ENCODE results near the gene SOD3. TPM values are rescaled to one million over a fixed set of nuclear protein-coding genes. Genes with fewer than 3 reads are reported as not detected.

The SOD3 gene
- total RNA-seq, 1 experiment from 2014 or later = 26.2 TPM

GRCh38 chr4:24770667-24771066, 24.7 kb upstream of the SOD3 start:
- peaks cover 22% of the 10 kb centered on the region for H3K4me1 Mint-ChIP-seq (ENCODE audit: low read depth, unreplicated experiment)
- TF ChIP-seq, protein P1, sequence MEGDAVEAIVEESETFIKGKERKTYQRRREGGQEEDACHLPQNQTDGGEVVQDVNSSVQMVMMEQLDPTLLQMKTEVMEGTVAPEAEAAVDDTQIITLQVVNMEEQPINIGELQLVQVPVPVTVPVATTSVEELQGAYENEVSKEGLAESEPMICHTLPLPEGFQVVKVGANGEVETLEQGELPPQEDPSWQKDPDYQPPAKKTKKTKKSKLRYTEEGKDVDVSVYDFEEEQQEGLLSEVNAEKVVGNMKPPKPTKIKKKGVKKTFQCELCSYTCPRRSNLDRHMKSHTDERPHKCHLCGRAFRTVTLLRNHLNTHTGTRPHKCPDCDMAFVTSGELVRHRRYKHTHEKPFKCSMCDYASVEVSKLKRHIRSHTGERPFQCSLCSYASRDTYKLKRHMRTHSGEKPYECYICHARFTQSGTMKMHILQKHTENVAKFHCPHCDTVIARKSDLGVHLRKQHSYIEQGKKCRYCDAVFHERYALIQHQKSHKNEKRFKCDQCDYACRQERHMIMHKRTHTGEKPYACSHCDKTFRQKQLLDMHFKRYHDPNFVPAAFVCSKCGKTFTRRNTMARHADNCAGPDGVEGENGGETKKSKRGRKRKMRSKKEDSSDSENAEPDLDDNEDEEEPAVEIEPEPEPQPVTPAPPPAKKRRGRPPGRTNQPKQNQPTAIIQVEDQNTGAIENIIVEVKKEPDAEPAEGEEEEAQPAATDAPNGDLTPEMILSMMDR (IDR thresholded peaks at IDR 0.05; ENCODE audit: unreplicated experiment) = no peak
- CTCF ChIA-PET = interaction anchor here (0.8 to 1.3 kb wide), 3 partner anchors 16 to 23 kb away, joined by 3 read pairs; no protein-coding TSS in a partner anchor
- no peak overlapping the region for H3K4me3 Mint-ChIP-seq (ENCODE audit: low read depth, unreplicated experiment)
- H3K36me3 Mint-ChIP-seq (ENCODE audit: insufficient read depth, unreplicated experiment) = peaks cover 5% of the 10 kb centered on the region
- no peaks in the 10 kb centered on the region for H3K9me3 Mint-ChIP-seq (ENCODE audit: low read depth, unreplicated experiment)
- intact Hi-C loops (cut with micrococcal nuclease; ENCODE audit: unreplicated experiment) = no loop called here
- no peak for DNase-seq
- H3K27me3 Mint-ChIP-seq (ENCODE audit: unreplicated experiment) = no peaks in the 10 kb centered on the region
- no TSS peak for BruUV-seq (replicated peaks)
- peak overlapping the region; percentile 88 for H3K27ac Mint-ChIP-seq (ENCODE audit: unreplicated experiment)

DNA sequence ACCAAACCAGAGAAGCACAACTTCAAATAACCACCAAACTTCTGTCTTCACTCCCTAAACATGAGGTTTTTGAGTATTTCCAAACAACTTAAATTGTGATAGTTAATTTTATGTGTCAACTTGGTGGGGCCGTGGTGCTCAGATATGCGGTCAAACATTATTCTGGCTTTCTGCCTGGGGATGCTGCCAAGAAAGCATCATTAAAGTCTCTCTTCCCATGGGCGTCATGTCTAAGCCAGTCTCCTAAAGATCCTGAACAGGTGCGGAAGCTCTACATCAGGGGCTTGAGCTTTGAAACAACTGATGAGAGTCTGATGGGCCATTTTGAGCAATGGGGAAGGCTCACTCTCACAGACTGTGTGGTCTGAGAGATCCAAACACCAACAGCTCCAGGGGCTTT, 24.1 kb upstream of the SOD3 start:
- no peak for DNase-seq
- no peak overlapping the region for H3K4me3 Mint-ChIP-seq (ENCODE audit: low read depth, unreplicated experiment)
- CTCF ChIA-PET = no interaction called here
- no TSS peak for BruUV-seq (replicated peaks)
- no peaks in the 10 kb centered on the region for H3K27me3 Mint-ChIP-seq (ENCODE audit: unreplicated experiment)
- H3K9me3 Mint-ChIP-seq (ENCODE audit: low read depth, unreplicated experiment) = no peaks in the 10 kb centered on the region
- H3K27ac Mint-ChIP-seq (ENCODE audit: unreplicated experiment) = no peak overlapping the region
- H3K4me1 Mint-ChIP-seq (ENCODE audit: low read depth, unreplicated experiment) = peaks cover 22% of the 10 kb centered on the region
- H3K36me3 Mint-ChIP-seq (ENCODE audit: insufficient read depth, unreplicated experiment) = peaks cover 5% of the 10 kb centered on the region
- intact Hi-C loops (cut with micrococcal nuclease; ENCODE audit: unreplicated experiment) = no loop called here
- TF ChIP-seq, protein P1 (IDR thresholded peaks at IDR 0.05; ENCODE audit: unreplicated experiment) = no peak

- no TSS peak for BruUV-seq (replicated peaks)
- H3K27ac Mint-ChIP-seq (ENCODE audit: unreplicated experiment) = peak overlapping the region; percentile 31
- peaks cover 5% of the 10 kb centered on the region for H3K36me3 Mint-ChIP-seq (ENCODE audit: insufficient read depth, unreplicated experiment)
- intact Hi-C loops (cut with micrococcal nuclease; ENCODE audit: unreplicated experiment) = no loop called here
- no peak overlapping the region for H3K4me3 Mint-ChIP-seq (ENCODE audit: low read depth, unreplicated experiment)
- H3K27me3 Mint-ChIP-seq (ENCODE audit: unreplicated experiment) = no peaks in the 10 kb centered on the region
- H3K4me1 Mint-ChIP-seq (ENCODE audit: low read depth, unreplicated experiment) = peaks cover 22% of the 10 kb centered on the region
- H3K9me3 Mint-ChIP-seq (ENCODE audit: low read depth, unreplicated experiment) = no peaks in the 10 kb centered on the region
- no peak for DNase-seq
- TF ChIP-seq, protein P1 (IDR thresholded peaks at IDR 0.05; ENCODE audit: unreplicated experiment) = no peak
- CTCF ChIA-PET = no interaction called here
Measured at GRCh38 chr4:24772061-24772705, 23.2 kb upstream of the SOD3 start.

DNA sequence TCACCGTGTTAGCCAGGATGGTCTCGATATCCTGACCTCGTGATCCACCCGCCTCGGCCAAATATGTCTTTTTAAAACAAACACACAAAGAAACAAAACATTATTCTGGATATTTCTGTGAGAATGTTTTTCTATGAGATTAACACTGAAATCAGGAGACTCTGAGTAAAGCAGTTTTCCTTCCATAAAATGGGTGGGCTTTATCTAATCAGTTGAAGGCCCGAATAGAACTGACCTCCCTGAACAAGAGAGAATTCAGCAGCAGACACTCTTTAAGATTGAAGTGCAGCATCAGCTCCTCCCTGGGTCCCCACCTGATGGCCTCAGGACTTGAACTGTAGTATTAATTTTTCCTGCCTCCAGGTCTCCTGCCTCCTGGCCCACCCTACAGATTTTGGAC, 22.4 kb upstream of the SOD3 start:
- peaks cover 5% of the 10 kb centered on the region for H3K36me3 Mint-ChIP-seq (ENCODE audit: insufficient read depth, unreplicated experiment)
- no peaks in the 10 kb centered on the region for H3K9me3 Mint-ChIP-seq (ENCODE audit: low read depth, unreplicated experiment)
- no peak for DNase-seq
- no peaks in the 10 kb centered on the region for H3K27me3 Mint-ChIP-seq (ENCODE audit: unreplicated experiment)
- BruUV-seq (replicated peaks) = no TSS peak
- TF ChIP-seq, protein P1 (IDR thresholded peaks at IDR 0.05; ENCODE audit: unreplicated experiment) = no peak
- no peak overlapping the region for H3K4me3 Mint-ChIP-seq (ENCODE audit: low read depth, unreplicated experiment)
- peaks cover 22% of the 10 kb centered on the region for H3K4me1 Mint-ChIP-seq (ENCODE audit: low read depth, unreplicated experiment)
- intact Hi-C loops (cut with micrococcal nuclease; ENCODE audit: unreplicated experiment) = no loop called here
- H3K27ac Mint-ChIP-seq (ENCODE audit: unreplicated experiment) = no peak overlapping the region
- CTCF ChIA-PET = no interaction called here
